Measurements from ENCODE around the gene TAF1B.

The TAF1B gene

GRCh38 chr2:9944330-9944758 lies 101.1 kb downstream of the TAF1B start:
- H3K27ac ChIP-seq (ENCODE audit: low read depth, low read length): no peak overlapping the region
- H3K4me3 ChIP-seq (ENCODE audit: low read depth, low read length): no peak overlapping the region
- H3K27me3 ChIP-seq (ENCODE audit: insufficient read depth, low read length): 0 out of 2 replicates have a peak, but pooled peaks cover 5% of the 10 kb centered on the region
- H2AFZ ChIP-seq (ENCODE audit: low read length, unreplicated experiment): no peak overlapping the region
- H3K4me1 ChIP-seq (ENCODE audit: control insufficient read depth, insufficient read depth, low read length, unreplicated experiment): peaks cover 11% of the 10 kb centered on the region
- H3K79me2 ChIP-seq (ENCODE audit: control insufficient read depth, insufficient read depth, low read length, unreplicated experiment): no peaks in the 10 kb centered on the region
- no peaks in the 10 kb centered on the region for H3K36me3 ChIP-seq (ENCODE audit: insufficient read depth, low read length)

- no peak overlapping the region for H2AFZ ChIP-seq (ENCODE audit: low read length, unreplicated experiment)
- H3K27me3 ChIP-seq (ENCODE audit: insufficient read depth, low read length): 0 out of 2 replicates have a peak, but pooled peaks cover 5% of the 10 kb centered on the region
- H3K4me3 ChIP-seq (ENCODE audit: low read depth, low read length): no peak overlapping the region
- no peak overlapping the region for H3K27ac ChIP-seq (ENCODE audit: low read depth, low read length)
- H3K4me1 ChIP-seq (ENCODE audit: control insufficient read depth, insufficient read depth, low read length, unreplicated experiment): peaks cover 11% of the 10 kb centered on the region
- no peaks in the 10 kb centered on the region for H3K36me3 ChIP-seq (ENCODE audit: insufficient read depth, low read length)
- H3K79me2 ChIP-seq (ENCODE audit: control insufficient read depth, insufficient read depth, low read length, unreplicated experiment): no peaks in the 10 kb centered on the region
These were observed 102.3 kb downstream of the TAF1B start for GRCh38 chr2:9945596-9945995.

GRCh38 chr2:9946076-9946475 lies 102.8 kb downstream of the TAF1B start:
- Histone ChIP-seq H3K27me3 (ENCODE audit: insufficient read depth, low read length) (0 out of 2 replicates have a peak, but pooled peaks cover 5% of the 10 kb centered on the region), H2AFZ (ENCODE audit: low read length, unreplicated experiment) (no peak overlapping the region), H3K27ac (ENCODE audit: low read depth, low read length) (no peak overlapping the region), H3K4me3 (ENCODE audit: low read depth, low read length) (no peak overlapping the region), H3K79me2 (ENCODE audit: control insufficient read depth, insufficient read depth, low read length, unreplicated experiment) (no peaks in the 10 kb centered on the region), H3K4me1 (ENCODE audit: control insufficient read depth, insufficient read depth, low read length, unreplicated experiment) (peaks cover 7% of the 10 kb centered on the region), H3K36me3 (ENCODE audit: insufficient read depth, low read length) (no peaks in the 10 kb centered on the region)

- no peak overlapping the region for H2AFZ ChIP-seq (ENCODE audit: low read length, unreplicated experiment)
- H3K4me1 ChIP-seq (ENCODE audit: control insufficient read depth, insufficient read depth, low read length, unreplicated experiment): no peaks in the 10 kb centered on the region
- no peaks in the 10 kb centered on the region for H3K79me2 ChIP-seq (ENCODE audit: control insufficient read depth, insufficient read depth, low read length, unreplicated experiment)
- H3K36me3 ChIP-seq (ENCODE audit: insufficient read depth, low read length): no peaks in the 10 kb centered on the region
- peaks cover 5% of the 10 kb centered on the region; the same call in 1 of the 2 replicates for H3K27me3 ChIP-seq (ENCODE audit: insufficient read depth, low read length)
- no peak overlapping the region for H3K4me3 ChIP-seq (ENCODE audit: low read depth, low read length)
- no peak overlapping the region for H3K27ac ChIP-seq (ENCODE audit: low read depth, low read length)
These were observed 103.5 kb downstream of the TAF1B start for GRCh38 chr2:9946818-9947217.

GRCh38 chr2:9948721-9949120 lies 105.4 kb downstream of the TAF1B start:
- Histone ChIP-seq H3K27me3 (ENCODE audit: insufficient read depth, low read length) (peaks cover 17% of the 10 kb centered on the region), H3K27ac (ENCODE audit: low read depth, low read length) (no peak overlapping the region), H3K36me3 (ENCODE audit: insufficient read depth, low read length) (no peaks in the 10 kb centered on the region), H3K79me2 (ENCODE audit: control insufficient read depth, insufficient read depth, low read length, unreplicated experiment) (no peaks in the 10 kb centered on the region), H3K4me3 (ENCODE audit: low read depth, low read length) (no peak overlapping the region), H3K4me1 (ENCODE audit: control insufficient read depth, insufficient read depth, low read length, unreplicated experiment) (no peaks in the 10 kb centered on the region), H2AFZ (ENCODE audit: low read length, unreplicated experiment) (no peak overlapping the region)

GRCh38 chr2:9949239-9949991 lies 106.1 kb downstream of the TAF1B start:
- no peaks in the 10 kb centered on the region for H3K79me2 ChIP-seq (ENCODE audit: control insufficient read depth, insufficient read depth, low read length, unreplicated experiment)
- no peaks in the 10 kb centered on the region for H3K4me1 ChIP-seq (ENCODE audit: control insufficient read depth, insufficient read depth, low read length, unreplicated experiment)
- no peak overlapping the region for H3K4me3 ChIP-seq (ENCODE audit: low read depth, low read length)
- H3K27ac ChIP-seq (ENCODE audit: low read depth, low read length): no peak overlapping the region
- H2AFZ ChIP-seq (ENCODE audit: low read length, unreplicated experiment): no peak overlapping the region
- peaks cover 17% of the 10 kb centered on the region for H3K27me3 ChIP-seq (ENCODE audit: insufficient read depth, low read length)
- H3K36me3 ChIP-seq (ENCODE audit: insufficient read depth, low read length): no peaks in the 10 kb centered on the region

- no peaks in the 10 kb centered on the region for H3K36me3 ChIP-seq (ENCODE audit: insufficient read depth, low read length)
- no peak overlapping the region for H3K27ac ChIP-seq (ENCODE audit: low read depth, low read length)
- peaks cover 13% of the 10 kb centered on the region for H3K27me3 ChIP-seq (ENCODE audit: insufficient read depth, low read length)
- H3K4me3 ChIP-seq (ENCODE audit: low read depth, low read length): no peak overlapping the region
- no peaks in the 10 kb centered on the region for H3K4me1 ChIP-seq (ENCODE audit: control insufficient read depth, insufficient read depth, low read length, unreplicated experiment)
- H3K79me2 ChIP-seq (ENCODE audit: control insufficient read depth, insufficient read depth, low read length, unreplicated experiment): no peaks in the 10 kb centered on the region
- H2AFZ ChIP-seq (ENCODE audit: low read length, unreplicated experiment): no peak overlapping the region
These were observed 106.8 kb downstream of the TAF1B start for GRCh38 chr2:9949992-9950520.

- no peaks in the 10 kb centered on the region for H3K4me1 ChIP-seq (ENCODE audit: control insufficient read depth, insufficient read depth, low read length, unreplicated experiment)
- no peaks in the 10 kb centered on the region for H3K79me2 ChIP-seq (ENCODE audit: control insufficient read depth, insufficient read depth, low read length, unreplicated experiment)
- peak overlapping the region; percentile 72 for H2AFZ ChIP-seq (ENCODE audit: low read length, unreplicated experiment)
- H3K27me3 ChIP-seq (ENCODE audit: insufficient read depth, low read length): peaks cover 12% of the 10 kb centered on the region
- H3K27ac ChIP-seq (ENCODE audit: low read depth, low read length): no peak overlapping the region
- peak overlapping the region; percentile 86 for H3K4me3 ChIP-seq (ENCODE audit: low read depth, low read length)
- no peaks in the 10 kb centered on the region for H3K36me3 ChIP-seq (ENCODE audit: insufficient read depth, low read length)
These were observed 107.4 kb downstream of the TAF1B start for GRCh38 chr2:9950521-9951271.

- Histone ChIP-seq H3K27me3 (ENCODE audit: insufficient read depth, low read length) (peaks cover 12% of the 10 kb centered on the region), H3K27ac (ENCODE audit: low read depth, low read length) (no peak overlapping the region), H3K36me3 (ENCODE audit: insufficient read depth, low read length) (no peaks in the 10 kb centered on the region), H3K4me3 (ENCODE audit: low read depth, low read length) (peak overlapping the region; percentile 86), H2AFZ (ENCODE audit: low read length, unreplicated experiment) (peak overlapping the region; percentile 72), H3K4me1 (ENCODE audit: control insufficient read depth, insufficient read depth, low read length, unreplicated experiment) (no peaks in the 10 kb centered on the region), H3K79me2 (ENCODE audit: control insufficient read depth, insufficient read depth, low read length, unreplicated experiment) (no peaks in the 10 kb centered on the region)
These were observed 107.9 kb downstream of the TAF1B start for GRCh38 chr2:9951272-9951521.

- H3K27me3 ChIP-seq (ENCODE audit: insufficient read depth, low read length): peaks cover 12% of the 10 kb centered on the region
- peak within 1 kb of the TSS; percentile 89 for H3K4me3 ChIP-seq (ENCODE audit: low read depth, low read length)
- peak within 1 kb of the TSS; percentile 86 for H2AFZ ChIP-seq (ENCODE audit: low read length, unreplicated experiment)
- H3K27ac ChIP-seq (ENCODE audit: low read depth, low read length): no peak within 1 kb of the TSS
- no peaks in the 10 kb centered on the region for H3K36me3 ChIP-seq (ENCODE audit: insufficient read depth, low read length)
- no peaks in the 10 kb centered on the region for H3K79me2 ChIP-seq (ENCODE audit: control insufficient read depth, insufficient read depth, low read length, unreplicated experiment)
- no peaks in the 10 kb centered on the region for H3K4me1 ChIP-seq (ENCODE audit: control insufficient read depth, insufficient read depth, low read length, unreplicated experiment)
These were observed 108.4 kb downstream of the TAF1B start, which contains the start of gene GRHL1 for GRCh38 chr2:9951522-9952285. Gene GRHL1, plus strand, starts transcription at chr2:9951693. Its CDS starts 141 bp downstream, at chr2:9951834.
